ENCODE data around the gene NOSTRIN.

NOSTRIN gene

GRCh38 chr2:168811696-168812095 is 9.3 kb downstream of the NOSTRIN start:
- Histone ChIP-seq H3K79me2 (ENCODE audit: insufficient read depth, low read length) (no peaks in the 10 kb centered on the region), H4K20me1 (ENCODE audit: insufficient read depth, low read length, poor library complexity, severe bottlenecking) (no peaks in the 10 kb centered on the region), H3K4me3 (ENCODE audit: low read length, poor library complexity, severe bottlenecking) (no peak overlapping the region), H2AFZ (ENCODE audit: low read length) (no peak overlapping the region), H3K4me1 (ENCODE audit: insufficient read depth, low read length, poor library complexity, severe bottlenecking) (no peaks in the 10 kb centered on the region), H3K9me2 (replicated peaks; ENCODE audit: low read depth, low read length) (no peaks in the 10 kb centered on the region), H3F3A (ENCODE audit: low read depth) (no peaks in the 10 kb centered on the region), H3K4me2 (ENCODE audit: low read depth, low read length, poor library complexity, severe bottlenecking) (no peak overlapping the region), H3K9ac (ENCODE audit: low read depth, low read length, poor library complexity, severe bottlenecking) (no peak overlapping the region), H3K27me3 (ENCODE audit: insufficient read depth, low read length, poor library complexity, severe bottlenecking) (no peaks in the 10 kb centered on the region), H3K36me3 (ENCODE audit: insufficient read depth, low read length) (no peaks in the 10 kb centered on the region), H3K9me3 (ENCODE audit: insufficient read depth, low read depth, low read length) (no peaks in the 10 kb centered on the region)
- no peak for TF ChIP-seq EZH2phosphoT487 (IDR thresholded peaks at IDR 0.05; ENCODE audit: borderline replicate concordance)
- TF ChIP-seq CTCF (conservative IDR thresholded peaks at IDR 0.05; ENCODE audit: low read length), result no peak

- H3F3A ChIP-seq (ENCODE audit: low read depth), result no peaks in the 10 kb centered on the region
- TF ChIP-seq EZH2phosphoT487 (IDR thresholded peaks at IDR 0.05; ENCODE audit: borderline replicate concordance) (no peak), CTCF (conservative IDR thresholded peaks at IDR 0.05; ENCODE audit: low read length) (no peak)
- H3K4me3 ChIP-seq (ENCODE audit: low read length, poor library complexity, severe bottlenecking), result no peak overlapping the region
- no peak overlapping the region for H3K9ac ChIP-seq (ENCODE audit: low read depth, low read length, poor library complexity, severe bottlenecking)
- H3K79me2 ChIP-seq (ENCODE audit: insufficient read depth, low read length), result no peaks in the 10 kb centered on the region
- H3K4me2 ChIP-seq (ENCODE audit: low read depth, low read length, poor library complexity, severe bottlenecking), result no peak overlapping the region
- no peaks in the 10 kb centered on the region for H3K27me3 ChIP-seq (ENCODE audit: insufficient read depth, low read length, poor library complexity, severe bottlenecking)
- H2AFZ ChIP-seq (ENCODE audit: low read length), result no peak overlapping the region
- no peaks in the 10 kb centered on the region for H3K4me1 ChIP-seq (ENCODE audit: insufficient read depth, low read length, poor library complexity, severe bottlenecking)
- H4K20me1 ChIP-seq (ENCODE audit: insufficient read depth, low read length, poor library complexity, severe bottlenecking), result no peaks in the 10 kb centered on the region
- no peaks in the 10 kb centered on the region for H3K9me2 ChIP-seq (replicated peaks; ENCODE audit: low read depth, low read length)
- no peaks in the 10 kb centered on the region for H3K36me3 ChIP-seq (ENCODE audit: insufficient read depth, low read length)
- H3K9me3 ChIP-seq (ENCODE audit: insufficient read depth, low read depth, low read length), result no peaks in the 10 kb centered on the region
These were observed 11.6 kb downstream of the NOSTRIN start for GRCh38 chr2:168814046-168814445.

GRCh38 chr2:168814939-168815907 is 12.8 kb downstream of the NOSTRIN start:
- Histone ChIP-seq H3K27me3 (ENCODE audit: insufficient read depth, low read length, poor library complexity, severe bottlenecking) (no peaks in the 10 kb centered on the region), H3K4me3 (ENCODE audit: low read length, poor library complexity, severe bottlenecking) (no peak overlapping the region), H3K4me1 (ENCODE audit: insufficient read depth, low read length, poor library complexity, severe bottlenecking) (no peaks in the 10 kb centered on the region), H4K20me1 (ENCODE audit: insufficient read depth, low read length, poor library complexity, severe bottlenecking) (no peaks in the 10 kb centered on the region), H3K79me2 (ENCODE audit: insufficient read depth, low read length) (no peaks in the 10 kb centered on the region), H3K4me2 (ENCODE audit: low read depth, low read length, poor library complexity, severe bottlenecking) (no peak overlapping the region), H3K9me3 (ENCODE audit: insufficient read depth, low read depth, low read length) (no peaks in the 10 kb centered on the region), H2AFZ (ENCODE audit: low read length) (no peak overlapping the region), H3F3A (ENCODE audit: low read depth) (no peaks in the 10 kb centered on the region), H3K36me3 (ENCODE audit: insufficient read depth, low read length) (no peaks in the 10 kb centered on the region), H3K9ac (ENCODE audit: low read depth, low read length, poor library complexity, severe bottlenecking) (no peak overlapping the region), H3K9me2 (replicated peaks; ENCODE audit: low read depth, low read length) (no peaks in the 10 kb centered on the region)
- TF ChIP-seq EZH2phosphoT487 (IDR thresholded peaks at IDR 0.05; ENCODE audit: borderline replicate concordance), result no peak
- no peak for TF ChIP-seq CTCF (conservative IDR thresholded peaks at IDR 0.05; ENCODE audit: low read length)
